ENCODE results near the gene HDAC5.

Gene HDAC5

GRCh38 chr17:44091200-44091997, 32.0 kb downstream of the HDAC5 start:
- no peak overlapping the region for H3K4me3 ChIP-seq (replicated peaks in 1 of 2; ENCODE audit: low read depth in 2 of 2, low read length in 2 of 2)
- no peak for TF ChIP-seq CTCF (IDR thresholded peaks at IDR 0.05; ENCODE audit: low read depth, low read length)
- DNase-seq (ENCODE audit: low read depth in 2 of 2): no peak

GRCh38 chr17:44088254-44088653, 35.2 kb downstream of the HDAC5 start:
- H3K4me3 ChIP-seq (replicated peaks in 1 of 2; ENCODE audit: low read depth in 2 of 2, low read length in 2 of 2): no peak overlapping the region
- no peak for DNase-seq (ENCODE audit: low read depth in 2 of 2)
- no peak for TF ChIP-seq CTCF (IDR thresholded peaks at IDR 0.05; ENCODE audit: low read depth, low read length)

GRCh38 chr17:44087319-44087718, 36.1 kb downstream of the HDAC5 start:
- H3K4me3 ChIP-seq (replicated peaks in 1 of 2; ENCODE audit: low read depth in 2 of 2, low read length in 2 of 2): no peak overlapping the region

DNA sequence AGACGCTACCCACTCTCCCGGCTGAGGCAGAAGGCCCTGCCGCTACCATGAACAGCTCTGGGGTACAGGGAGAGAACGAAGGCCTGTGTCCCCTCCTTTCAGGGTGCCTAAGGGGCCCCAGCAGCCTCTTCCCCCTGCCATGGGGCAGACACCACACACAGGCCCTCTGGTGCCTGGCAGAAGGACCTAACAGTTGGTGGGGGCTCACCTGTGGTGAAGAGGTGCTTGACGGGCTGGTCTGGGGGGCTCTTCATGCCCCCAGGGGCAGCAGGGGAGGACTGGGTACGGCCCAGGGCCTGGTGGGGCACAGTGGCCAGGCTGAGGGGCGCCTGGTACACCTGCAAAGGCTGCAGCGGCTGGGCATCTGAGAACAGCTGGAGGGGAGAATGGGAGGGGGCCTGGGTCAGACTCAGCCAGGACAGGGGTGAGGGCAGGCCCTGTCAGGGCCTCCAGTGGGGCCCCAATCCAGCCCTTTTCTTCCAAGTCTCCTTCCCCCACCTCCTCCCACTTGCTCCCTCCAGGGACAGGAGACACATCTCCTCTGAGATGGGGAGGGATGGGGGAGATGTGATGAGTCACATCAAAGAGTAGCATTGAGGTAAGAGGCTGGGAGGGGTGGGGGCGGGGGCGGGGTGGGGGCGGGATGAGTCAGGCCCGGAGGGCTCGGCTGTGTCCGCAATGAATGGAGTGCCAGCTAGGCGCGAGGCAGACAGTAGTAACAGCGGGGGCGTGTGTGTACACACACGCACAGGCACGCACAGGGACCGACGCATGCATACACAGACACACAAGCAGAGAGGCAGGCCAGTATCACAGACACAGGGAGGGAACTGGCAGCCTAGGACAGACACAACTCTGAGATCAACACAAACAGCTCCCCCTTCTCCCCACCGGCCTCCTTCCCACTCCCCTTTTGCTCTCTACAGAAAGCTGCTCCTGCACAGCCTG, 36.8 kb downstream of the HDAC5 start:
- TF ChIP-seq CTCF (IDR thresholded peaks at IDR 0.05; ENCODE audit: low read depth, low read length): no peak
- H3K4me3 ChIP-seq (replicated peaks in 1 of 2; ENCODE audit: low read depth in 2 of 2, low read length in 2 of 2): no peak overlapping the region
- DNase-seq (ENCODE audit: low read depth in 2 of 2): peak; percentile 80 to 90

More at GRCh38 chr17:44087319-44087718, 36.1 kb downstream of the HDAC5 start:
- no peak for DNase-seq (ENCODE audit: low read depth in 2 of 2)
- TF ChIP-seq CTCF (IDR thresholded peaks at IDR 0.05; ENCODE audit: low read depth, low read length): no peak

DNA sequence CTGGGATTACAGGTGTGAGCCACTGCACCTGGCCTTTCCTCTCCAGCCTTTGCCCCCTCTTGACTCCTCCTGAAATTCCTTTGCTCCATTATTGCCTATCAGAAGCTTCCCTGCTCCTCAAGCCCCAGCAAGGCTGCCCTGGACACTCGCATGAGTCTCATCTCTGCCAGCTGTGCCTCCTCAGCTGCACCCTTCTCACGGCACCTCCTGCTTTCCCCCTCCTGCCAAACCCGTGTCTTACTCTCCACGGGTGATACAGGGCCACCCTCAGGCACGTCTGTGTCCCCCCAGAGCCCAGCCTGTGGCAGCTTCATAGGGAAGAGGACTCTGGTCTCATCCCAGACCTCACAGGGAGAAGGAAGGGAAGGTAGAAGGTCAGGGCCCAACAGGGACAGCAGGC, 37.5 kb downstream of the HDAC5 start:
- no peak for DNase-seq (ENCODE audit: low read depth in 2 of 2)
- H3K4me3 ChIP-seq (replicated peaks in 1 of 2; ENCODE audit: low read depth in 2 of 2, low read length in 2 of 2): no peak overlapping the region
- TF ChIP-seq CTCF (IDR thresholded peaks at IDR 0.05; ENCODE audit: low read depth, low read length): no peak

DNA sequence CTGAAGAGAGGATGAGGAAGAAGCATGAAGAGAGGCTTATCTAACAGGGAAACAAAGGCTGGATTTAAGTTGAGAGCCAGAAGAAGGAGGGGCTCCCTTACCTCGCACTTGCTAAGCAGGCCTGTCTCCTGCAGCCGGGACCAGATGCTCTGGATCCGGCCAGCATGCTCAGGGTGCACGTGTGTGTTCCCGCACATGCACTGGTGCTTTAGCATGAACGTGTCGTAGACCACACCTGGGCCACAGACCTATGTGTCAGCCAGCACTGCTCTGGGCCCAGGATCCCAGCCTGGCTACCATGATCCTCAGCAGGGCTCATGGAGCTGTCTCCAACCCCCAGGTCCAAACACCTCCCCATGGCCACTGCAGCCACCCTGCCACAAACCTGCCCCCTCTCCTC, 38.5 kb downstream of the HDAC5 start:
- no peak for DNase-seq (ENCODE audit: low read depth in 2 of 2)
- H3K4me3 ChIP-seq (replicated peaks in 1 of 2; ENCODE audit: low read depth in 2 of 2, low read length in 2 of 2): no peak overlapping the region
- TF ChIP-seq CTCF (IDR thresholded peaks at IDR 0.05; ENCODE audit: low read depth, low read length): no peak

All from cardiac fibroblast (primary cell).